HepG2 (cell line): ENCODE measurements around the gene ADAMTSL3.

Experiments used
- NFAT5 ChIP-seq: sonication (generic); formaldehyde crosslinking; IDR thresholded peaks from 2 replicates; pipeline ENCODE4 v1.4.0; 2020; ENCODE audit warnings: missing genetic modification reagents
- TF ChIP-seq, protein P1 (sequence below): sonication (generic); formaldehyde crosslinking; IDR thresholded peaks from 2 replicates; pipeline ENCODE4 v1.4.0; 2020; ENCODE audit warnings: mild to moderate bottlenecking, missing genetic modification reagents

DNA sequence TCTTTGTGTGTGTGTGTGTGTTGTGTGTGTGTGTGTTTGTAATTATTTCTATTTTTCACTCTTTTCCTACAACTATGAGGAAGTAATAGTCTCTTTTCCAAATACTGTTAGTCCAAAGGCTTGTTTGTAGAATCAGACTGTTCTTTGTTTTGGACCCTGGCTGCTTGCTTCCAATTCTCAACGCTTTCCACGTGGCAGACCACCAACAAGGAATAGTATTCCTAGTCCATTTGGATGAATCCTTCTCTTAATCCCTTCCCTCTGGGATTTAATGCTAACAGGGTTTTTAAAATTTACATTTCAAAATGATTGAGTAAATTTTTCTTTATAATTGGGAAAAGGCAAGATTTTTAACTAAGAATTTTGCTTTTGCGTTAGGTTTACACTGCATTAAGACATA lies 62.7 kb downstream of the ADAMTSL3 start:
- TF ChIP-seq, protein P1, sequence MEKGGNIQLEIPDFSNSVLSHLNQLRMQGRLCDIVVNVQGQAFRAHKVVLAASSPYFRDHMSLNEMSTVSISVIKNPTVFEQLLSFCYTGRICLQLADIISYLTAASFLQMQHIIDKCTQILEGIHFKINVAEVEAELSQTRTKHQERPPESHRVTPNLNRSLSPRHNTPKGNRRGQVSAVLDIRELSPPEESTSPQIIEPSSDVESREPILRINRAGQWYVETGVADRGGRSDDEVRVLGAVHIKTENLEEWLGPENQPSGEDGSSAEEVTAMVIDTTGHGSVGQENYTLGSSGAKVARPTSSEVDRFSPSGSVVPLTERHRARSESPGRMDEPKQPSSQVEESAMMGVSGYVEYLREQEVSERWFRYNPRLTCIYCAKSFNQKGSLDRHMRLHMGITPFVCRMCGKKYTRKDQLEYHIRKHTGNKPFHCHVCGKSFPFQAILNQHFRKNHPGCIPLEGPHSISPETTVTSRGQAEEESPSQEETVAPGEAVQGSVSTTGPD (CRISPR knock-in tag), result no peak
- no peak for TF ChIP-seq NFAT5 (CRISPR knock-in tag)
